Natural killer cell (primary cell): ENCODE data around the gene TRIM9. TPM values are rescaled to one million over a fixed set of nuclear protein-coding genes. Genes with fewer than 3 reads are reported as not detected.

Experiments
- ATAC-seq, 3 donors: fragments of 150-1000 bp in 2 of 3; fragments of 200-7000 bp in 1 of 3; cut with Tn5 transposase; 1 replicate in 1 of 3; 2 replicates in 2 of 3; pipeline ENCODE4 v1.10.0; 2021; ENCODE audit warnings: mild to moderate bottlenecking in 2 of 3, moderate library complexity in 2 of 3
- DNase-seq, 2 donors: peaks; one replicate each; pipeline versions ENCODE4 v3.0.0 to v3.0.0-alpha.2; 2013 to 2021; ENCODE audit warnings: mixed read lengths in 1 of 2
- H3K27ac ChIP-seq: one replicate; pipeline ENCODE4 v1.5.1; 2013; ENCODE audit warnings: mild to moderate bottlenecking, low read length
- H3K27me3 ChIP-seq: one replicate; pipeline ENCODE4 v1.6.1; 2013; ENCODE audit warnings: low read length; ENCODE audit not compliant: control insufficient read depth, insufficient read depth
- H3K36me3 ChIP-seq: one replicate; pipeline ENCODE4 v1.6.1; 2013; ENCODE audit warnings: low read length; ENCODE audit not compliant: control insufficient read depth, insufficient read depth
- H3K4me1 ChIP-seq: one replicate; pipeline ENCODE4 v1.6.1; 2013; ENCODE audit warnings: low read length; ENCODE audit not compliant: control insufficient read depth, insufficient read depth
- H3K4me3 ChIP-seq: one replicate; pipeline ENCODE4 v1.5.1; 2013; ENCODE audit warnings: low read length
- H3K9me3 ChIP-seq: one replicate; pipeline ENCODE4 v1.6.1; 2013; ENCODE audit warnings: low read length; ENCODE audit not compliant: control insufficient read depth, insufficient read depth
- H3K27ac Mint-ChIP-seq, 2 donors: one replicate each; pipeline ENCODE4 v1.8.0; 2022; ENCODE audit warnings: mild to moderate bottlenecking in 2 of 2, mixed read lengths in 2 of 2, moderate library complexity in 1 of 2
- H3K27me3 Mint-ChIP-seq, 2 donors: one replicate each; pipeline ENCODE4 v1.8.0; 2022; ENCODE audit warnings: low read depth in 2 of 2, mixed read lengths in 2 of 2
- H3K36me3 Mint-ChIP-seq: one replicate; pipeline ENCODE4 v1.8.0; 2022; ENCODE audit warnings: mixed read lengths
- H3K4me1 Mint-ChIP-seq, 2 donors: one replicate each; pipeline ENCODE4 v1.8.0; 2022; ENCODE audit warnings: mixed read lengths in 2 of 2
- H3K4me3 Mint-ChIP-seq: one replicate; pipeline ENCODE4 v1.8.0; 2022; ENCODE audit warnings: mild to moderate bottlenecking, moderate library complexity, mixed read lengths
- H3K9me3 Mint-ChIP-seq, 2 donors: one replicate each; pipeline ENCODE4 v1.8.0; 2022; ENCODE audit warnings: mixed read lengths in 2 of 2
- CTCF ChIP-seq: fragments of 200-600 bp; IDR thresholded peaks from one replicate; pipeline ENCODE4 v1.8.0; 2022; ENCODE audit warnings: antibody characterized with exemption
- WGBS: methylation state at CpG from one replicate; pipeline ENCODE4 v1.1.7; 2013; ENCODE audit warnings: missing lambda C conversion rate; ENCODE audit not compliant: insufficient coverage; 5-methylcytosine and 5-hydroxymethylcytosine counted together
- intact Hi-C: fragments of 100-400 bp; cut with micrococcal nuclease; formaldehyde crosslinking; loops from one replicate; pipeline ENCODE4 v1.14.2; 2022
- total RNA-seq, 4 donors: library from RNA; stranded (reverse); fragments of 120-200 nt in 1 of 4; gene quantifications; one replicate each; pipeline versions ENCODE4 v1.2.3 to v1.2.4, GENCODE V29; 2013 to 2022

The TRIM9 gene
- total RNA-seq, 3 donors from 2014 or later (not counting 1 experiment from before 2014, with no cell fraction given) = 0.25 to 0.40 (median 0.35) TPM

- no peak overlapping the region for H3K27ac Mint-ChIP-seq
- H3K27me3 Mint-ChIP-seq = peaks cover 5 to 10% of the 10 kb centered on the region in 2 donors
Measured at GRCh38 chr14:51006781-51007211, 88.1 kb downstream of the TRIM9 start.

GRCh38 chr14:51006324-51006723, 88.6 kb downstream of the TRIM9 start:
- no peak for ATAC-seq
- no peak overlapping the region for H3K4me3 ChIP-seq
- no peaks in the 10 kb centered on the region for H3K9me3 Mint-ChIP-seq
- WGBS = 100% methylated on average over 2 of the region's 2 CpGs
- no peaks in the 10 kb centered on the region for H3K4me1 Mint-ChIP-seq
- no peaks in the 10 kb centered on the region for H3K27me3 ChIP-seq
- no peak for DNase-seq
- no peak for TF ChIP-seq CTCF
- H3K4me1 ChIP-seq = no peaks in the 10 kb centered on the region
- H3K9me3 ChIP-seq = no peaks in the 10 kb centered on the region
- no peak overlapping the region for H3K27ac ChIP-seq
- H3K27ac Mint-ChIP-seq = no peak overlapping the region
- no peaks in the 10 kb centered on the region for H3K36me3 Mint-ChIP-seq
- H3K36me3 ChIP-seq = no peaks in the 10 kb centered on the region
- H3K4me3 Mint-ChIP-seq = no peak overlapping the region
- intact Hi-C loops = no loop called here
- peaks cover 5 to 10% of the 10 kb centered on the region in 2 donors for H3K27me3 Mint-ChIP-seq

More at GRCh38 chr14:51006781-51007211, 88.1 kb downstream of the TRIM9 start:
- Histone ChIP-seq H3K9me3 (no peaks in the 10 kb centered on the region), H3K4me3 (no peak overlapping the region), H3K4me1 (no peaks in the 10 kb centered on the region), H3K27ac (no peak overlapping the region), H3K36me3 (no peaks in the 10 kb centered on the region), H3K27me3 (no peaks in the 10 kb centered on the region)
- no peaks in the 10 kb centered on the region for H3K4me1 Mint-ChIP-seq
- no peaks in the 10 kb centered on the region for H3K36me3 Mint-ChIP-seq
- no peak for TF ChIP-seq CTCF
- WGBS = 89% methylated on average over 3 of the region's 4 CpGs
- no peak overlapping the region for H3K4me3 Mint-ChIP-seq
- DNase-seq (no peak), ATAC-seq (no peak)
- H3K9me3 Mint-ChIP-seq = no peaks in the 10 kb centered on the region
- intact Hi-C loops = no loop called here

GRCh38 chr14:51004801-51005526, 89.9 kb downstream of the TRIM9 start:
- DNase-seq = no peak
- ATAC-seq = no peak
- H3K27me3 ChIP-seq = no peaks in the 10 kb centered on the region

More at GRCh38 chr14:51004801-51005526, 89.9 kb downstream of the TRIM9 start:
- H3K36me3 ChIP-seq = no peaks in the 10 kb centered on the region
- no peaks in the 10 kb centered on the region for H3K4me1 ChIP-seq
- Mint-ChIP-seq H3K27ac (no peak overlapping the region), H3K4me3 (no peak overlapping the region), H3K36me3 (no peaks in the 10 kb centered on the region), H3K4me1 (no peaks in the 10 kb centered on the region), H3K27me3 (peaks cover 0 to 5% of the 10 kb centered on the region in 2 donors), H3K9me3 (no peaks in the 10 kb centered on the region)
- TF ChIP-seq CTCF = no peak
- H3K27ac ChIP-seq = no peak overlapping the region
- no peaks in the 10 kb centered on the region for H3K9me3 ChIP-seq
- H3K4me3 ChIP-seq = no peak overlapping the region
- intact Hi-C loops = no loop called here
- 93% methylated on average over 4 of the region's 6 CpGs for WGBS
